Lung (tissue), 12 donors: ENCODE measurements around the gene STN1. TPM values are rescaled to one million over a fixed set of nuclear protein-coding genes. Genes with fewer than 3 reads are reported as not detected.

Source experiments
- ATAC-seq: fragments of 200-7000 bp; cut with Tn5 transposase; one replicate; pipeline ENCODE4 v1.9.1; 2020; ENCODE audit warnings: moderate number of reproducible peaks; ENCODE audit not compliant: insufficient read depth, low FRiP score
- DNase-seq, 3 donors: peaks; one replicate each; pipeline ENCODE4 v3.0.0-alpha.2; 2013 to 2017
- H3K27ac ChIP-seq, 2 donors: one replicate each; pipeline ENCODE4 v1.5.1; 2013; ENCODE audit warnings: mild to moderate bottlenecking in 2 of 2, moderate library complexity in 2 of 2, control low read depth in 1 of 2, inconsistent platforms in 1 of 2, low read depth in 1 of 2, low read length in 1 of 2
- H3K27me3 ChIP-seq, 3 donors: one replicate each; pipeline ENCODE4 v1.5.1; 2013; ENCODE audit warnings: low read length in 2 of 3; ENCODE audit not compliant: control insufficient read depth in 3 of 3, insufficient read depth in 3 of 3
- H3K36me3 ChIP-seq, 4 donors: one replicate each; pipeline ENCODE4 v1.5.1; 2013; ENCODE audit warnings: low read length in 4 of 4, mild to moderate bottlenecking in 1 of 4, moderate library complexity in 1 of 4; ENCODE audit not compliant: control insufficient read depth in 4 of 4, insufficient read depth in 4 of 4
- H3K4me1 ChIP-seq, 5 donors: one replicate each; pipeline ENCODE4 v1.5.1; 2013; ENCODE audit warnings: low read length in 5 of 5, mild to moderate bottlenecking in 2 of 5, moderate library complexity in 1 of 5; ENCODE audit not compliant: control insufficient read depth in 5 of 5, insufficient read depth in 5 of 5
- H3K4me3 ChIP-seq: one replicate; pipeline ENCODE4 v1.5.1; 2013; ENCODE audit warnings: mild to moderate bottlenecking, control low read depth, moderate library complexity
- H3K9ac ChIP-seq, 2 donors: one replicate each; pipeline ENCODE4 v1.5.1; 2013; ENCODE audit warnings: low read length in 2 of 2, control low read depth in 1 of 2; ENCODE audit not compliant: insufficient read depth in 1 of 2
- H3K9me3 ChIP-seq, 4 donors: one replicate each; pipeline ENCODE4 v1.5.1; 2013; ENCODE audit warnings: low read length in 3 of 4, mild to moderate bottlenecking in 1 of 4, moderate library complexity in 1 of 4; ENCODE audit not compliant: control insufficient read depth in 4 of 4, insufficient read depth in 3 of 4
- WGBS, 2 donors: extraction: QIAGEN DNeasy Blood & Tissue Kit; methylation state at CpG; one replicate each; pipeline ENCODE4 v1.1.7; 2013; 5-methylcytosine and 5-hydroxymethylcytosine counted together
- polyA plus RNA-seq, 2 donors: library from polyadenylated mRNA; stranded (reverse); fragments of 200-250 nt; gene quantifications; one replicate each; pipeline ENCODE4 v1.2.1, GENCODE V29; 2013
- total RNA-seq, 2 donors: library from RNA; depleted of rRNA in 1 of 2; stranded (reverse); fragments of >200 nt in 1 of 2; gene quantifications; one replicate each; pipeline ENCODE4 v1.2.1, GENCODE V29; 2014 to 2021
- TF ChIP-seq, protein P1 (sequence below): IDR thresholded peaks from 2 replicates; pipeline ENCODE4 v1.5.1; 2012; ENCODE audit warnings: mild to moderate bottlenecking; ENCODE audit errors: control extremely low read depth, extremely low read depth
- donor health status: control.
- donor health status: control.
- donor health status: Bipolar disorder and iron deficiency.
- donor health status: healthy.
- donor health status: DM: yes; HTN: yes; CAD: no.

The STN1 gene
- total and polyA plus RNA-seq, 4 donors = 26.5 to 43.8 (median 39.1) TPM

DNA sequence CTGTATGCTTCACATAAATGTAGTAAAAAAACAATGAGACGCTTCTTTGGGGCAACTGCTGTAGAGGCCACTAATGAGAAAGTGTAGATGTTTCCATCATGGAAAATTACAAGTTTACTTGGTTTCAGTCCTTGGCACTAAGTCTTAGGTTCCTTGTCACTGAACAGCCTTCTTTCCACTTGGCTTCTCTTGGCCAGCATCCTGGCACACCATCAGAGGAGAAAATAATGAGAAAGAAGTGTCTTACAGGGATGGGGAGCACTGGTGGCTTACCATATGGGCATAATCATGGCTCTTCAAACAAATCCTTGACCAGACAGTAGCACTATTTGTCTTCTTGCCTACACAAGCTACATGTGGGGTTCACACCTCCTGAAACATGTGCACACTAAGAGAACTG lies 40.1 kb downstream of the STN1 start:
- Histone ChIP-seq H3K4me1 (peaks cover 0 to 12% (median 3%) of the 10 kb centered on the region in 5 donors), H3K27ac (no peak overlapping the region), H3K9ac (no peak overlapping the region), H3K27me3 (no peaks in the 10 kb centered on the region), H3K9me3 (no peaks in the 10 kb centered on the region), H3K4me3 (no peak overlapping the region), H3K36me3 (peaks cover under 1 to 43% (median 26%) of the 10 kb centered on the region in 4 donors)
- ATAC-seq = no peak
- 71 to 95% methylated on average over 1 of the region's 1 CpG for WGBS, 2 donors
- no peak for DNase-seq
- TF ChIP-seq, protein P1, sequence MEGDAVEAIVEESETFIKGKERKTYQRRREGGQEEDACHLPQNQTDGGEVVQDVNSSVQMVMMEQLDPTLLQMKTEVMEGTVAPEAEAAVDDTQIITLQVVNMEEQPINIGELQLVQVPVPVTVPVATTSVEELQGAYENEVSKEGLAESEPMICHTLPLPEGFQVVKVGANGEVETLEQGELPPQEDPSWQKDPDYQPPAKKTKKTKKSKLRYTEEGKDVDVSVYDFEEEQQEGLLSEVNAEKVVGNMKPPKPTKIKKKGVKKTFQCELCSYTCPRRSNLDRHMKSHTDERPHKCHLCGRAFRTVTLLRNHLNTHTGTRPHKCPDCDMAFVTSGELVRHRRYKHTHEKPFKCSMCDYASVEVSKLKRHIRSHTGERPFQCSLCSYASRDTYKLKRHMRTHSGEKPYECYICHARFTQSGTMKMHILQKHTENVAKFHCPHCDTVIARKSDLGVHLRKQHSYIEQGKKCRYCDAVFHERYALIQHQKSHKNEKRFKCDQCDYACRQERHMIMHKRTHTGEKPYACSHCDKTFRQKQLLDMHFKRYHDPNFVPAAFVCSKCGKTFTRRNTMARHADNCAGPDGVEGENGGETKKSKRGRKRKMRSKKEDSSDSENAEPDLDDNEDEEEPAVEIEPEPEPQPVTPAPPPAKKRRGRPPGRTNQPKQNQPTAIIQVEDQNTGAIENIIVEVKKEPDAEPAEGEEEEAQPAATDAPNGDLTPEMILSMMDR = no peak

DNA sequence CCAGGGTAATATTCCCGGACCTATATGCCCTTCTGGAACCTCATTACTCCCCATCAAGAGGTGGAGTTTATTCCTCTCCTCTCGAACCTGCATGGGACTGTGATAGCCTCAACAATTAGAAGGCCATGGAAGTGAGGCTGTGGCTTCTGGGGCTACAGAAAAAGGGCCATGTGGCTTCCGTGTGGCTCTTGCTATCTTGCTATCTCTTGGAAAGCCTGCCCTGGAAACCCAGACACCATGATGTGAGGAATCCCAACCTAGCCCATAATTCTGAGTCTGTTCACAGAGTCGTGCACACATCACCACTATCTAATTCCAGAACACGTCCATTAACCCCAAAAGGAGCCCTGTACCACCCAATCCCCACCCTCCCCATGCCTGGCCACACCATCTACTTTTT lies 41.8 kb downstream of the STN1 start:
- Histone ChIP-seq H3K4me1 (peaks cover 0 to 12% (median 3%) of the 10 kb centered on the region in 5 donors), H3K9me3 (no peaks in the 10 kb centered on the region), H3K9ac (no peak overlapping the region), H3K27ac (no peak overlapping the region), H3K4me3 (no peak overlapping the region), H3K36me3 (peaks cover 0 to 32% (median 11%) of the 10 kb centered on the region in 4 donors), H3K27me3 (peaks cover 0 to 2% (median 0%) of the 10 kb centered on the region in 3 donors)
- DNase-seq (no peak), ATAC-seq (no peak)
- TF ChIP-seq, protein P1 = no peak
- 91 to 98% methylated on average over 5 of the region's 5 CpGs for WGBS, 2 donors

DNA sequence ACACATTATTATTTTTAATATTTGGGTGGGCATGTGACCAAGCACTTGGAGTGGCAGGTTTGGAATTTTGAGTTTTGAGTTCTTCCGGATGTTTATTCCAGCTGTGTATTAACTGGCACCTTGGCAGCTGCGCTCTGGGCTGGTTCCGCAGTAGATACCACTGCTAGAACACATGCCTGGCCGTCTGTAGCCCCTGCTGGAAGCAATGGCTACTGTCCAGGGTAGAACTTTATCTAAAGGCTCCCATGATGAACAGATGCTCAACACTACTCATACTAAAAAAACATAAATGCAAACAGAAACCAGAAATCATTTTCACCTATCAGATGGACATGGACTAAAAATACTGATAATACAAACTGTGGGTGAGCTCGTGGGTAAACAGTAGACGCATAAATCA lies 43.3 kb downstream of the STN1 start:
- H3K36me3 ChIP-seq = peaks cover 0 to 25% (median 5%) of the 10 kb centered on the region in 4 donors
- 55 to 80% methylated on average over 6 of the region's 6 CpGs for WGBS, 2 donors
- TF ChIP-seq, protein P1 = no peak
- ATAC-seq (no peak), DNase-seq (peak; percentile 39 to 58 (median 55))
- no peaks in the 10 kb centered on the region for H3K9me3 ChIP-seq
- no peak overlapping the region for H3K9ac ChIP-seq
- H3K27ac ChIP-seq = no peak overlapping the region
- H3K27me3 ChIP-seq = peaks cover 0 to 2% (median 0%) of the 10 kb centered on the region in 3 donors
- peaks cover 0 to 12% (median 3%) of the 10 kb centered on the region in 5 donors for H3K4me1 ChIP-seq
- no peak overlapping the region for H3K4me3 ChIP-seq
